Dedifferentiated amniotic fluid mesenchymal stem cell (primary cell): ENCODE measurements around the gene ACTRT2.

Source experiments
- DNase-seq: peaks from one replicate; pipeline ENCODE4 v3.0.0-alpha.2; 2016; ENCODE audit errors: extremely low spot score

The ACTRT2 gene

GRCh38 chr1:3017440-3018050 lies 3.7 kb upstream of the ACTRT2 start:
- no peak for DNase-seq

- no peak for DNase-seq
Measured at GRCh38 chr1:3018051-3018471, 3.2 kb upstream of the ACTRT2 start.

- DNase-seq: no peak
Measured at GRCh38 chr1:3018576-3018975, 2.7 kb upstream of the ACTRT2 start.

- no peak for DNase-seq
Measured at GRCh38 chr1:3019007-3019515, 2.2 kb upstream of the ACTRT2 start.

GRCh38 chr1:3019516-3020051 lies 1.7 kb upstream of the ACTRT2 start:
- no peak for DNase-seq

- no peak for DNase-seq
Measured at GRCh38 chr1:3020263-3020909, 881 bp upstream of the ACTRT2 start.

GRCh38 chr1:3021801-3022401 lies 634 bp downstream of the ACTRT2 start:
- no peak for DNase-seq

GRCh38 chr1:3022511-3022973 lies 1.3 kb downstream of the ACTRT2 start:
- no peak for DNase-seq

GRCh38 chr1:3022976-3023375 lies 1.7 kb downstream of the ACTRT2 start:
- DNase-seq: no peak

GRCh38 chr1:3024019-3024418 lies 2.8 kb downstream of the ACTRT2 start:
- no peak for DNase-seq

GRCh38 chr1:3024588-3024987 lies 3.3 kb downstream of the ACTRT2 start:
- no peak for DNase-seq

GRCh38 chr1:3026124-3026523 lies 4.9 kb downstream of the ACTRT2 start:
- DNase-seq: no peak

GRCh38 chr1:3026581-3027391 lies 5.5 kb downstream of the ACTRT2 start:
- DNase-seq: no peak

- DNase-seq: no peak
Measured at GRCh38 chr1:3027611-3028371, 6.5 kb downstream of the ACTRT2 start.

- DNase-seq: no peak
Measured at GRCh38 chr1:3028531-3029282, 7.4 kb downstream of the ACTRT2 start.

- DNase-seq: no peak
Measured at GRCh38 chr1:3029481-3029961, 8.3 kb downstream of the ACTRT2 start.

GRCh38 chr1:3029991-3030662 lies 8.9 kb downstream of the ACTRT2 start:
- no peak for DNase-seq

- no peak for DNase-seq
Measured at GRCh38 chr1:3030663-3031381, 9.6 kb downstream of the ACTRT2 start.
